Right ventricle myocardium superior (tissue), 1 donor: Measurements from ENCODE around the gene ANAPC16. TPM values are rescaled to one million over a fixed set of nuclear protein-coding genes. Genes with fewer than 3 reads are reported as not detected.
"Not testable (repeated sequence)": the region's sequence is repeated elsewhere in the genome, so short reads cannot be mapped to it uniquely, and the experiment has no call there.

Experiments
- ATAC-seq: fragments of 200-7000 bp; cut with Tn5 transposase; one replicate; pipeline ENCODE4 v1.9.1; 2020; ENCODE audit warnings: mild to moderate bottlenecking; ENCODE audit not compliant: poor library complexity
- DNase-seq: peaks from one replicate; pipeline ENCODE4 v3.0.0-alpha.2; 2020
- intact Hi-C: fragments of 100-400 bp; cut with DNase I; formaldehyde crosslinking; loops from one replicate; pipeline ENCODE4 v1.11.2; 2022
- total RNA-seq: library from RNA; stranded (reverse); fragmentation: NEBNext Ultra II Directional; extraction: Animal tissue kit (Norgen Biotek cat#: 25700); gene quantifications from one replicate; pipeline ENCODE4 v1.2.1, GENCODE V29; 2021
- donor health status: DM: no; HTN: yes; CAD: no; lungs with severe emphysema.

ANAPC16 gene
- total RNA-seq, 1 donor from 2014 or later: 242 TPM

DNA sequence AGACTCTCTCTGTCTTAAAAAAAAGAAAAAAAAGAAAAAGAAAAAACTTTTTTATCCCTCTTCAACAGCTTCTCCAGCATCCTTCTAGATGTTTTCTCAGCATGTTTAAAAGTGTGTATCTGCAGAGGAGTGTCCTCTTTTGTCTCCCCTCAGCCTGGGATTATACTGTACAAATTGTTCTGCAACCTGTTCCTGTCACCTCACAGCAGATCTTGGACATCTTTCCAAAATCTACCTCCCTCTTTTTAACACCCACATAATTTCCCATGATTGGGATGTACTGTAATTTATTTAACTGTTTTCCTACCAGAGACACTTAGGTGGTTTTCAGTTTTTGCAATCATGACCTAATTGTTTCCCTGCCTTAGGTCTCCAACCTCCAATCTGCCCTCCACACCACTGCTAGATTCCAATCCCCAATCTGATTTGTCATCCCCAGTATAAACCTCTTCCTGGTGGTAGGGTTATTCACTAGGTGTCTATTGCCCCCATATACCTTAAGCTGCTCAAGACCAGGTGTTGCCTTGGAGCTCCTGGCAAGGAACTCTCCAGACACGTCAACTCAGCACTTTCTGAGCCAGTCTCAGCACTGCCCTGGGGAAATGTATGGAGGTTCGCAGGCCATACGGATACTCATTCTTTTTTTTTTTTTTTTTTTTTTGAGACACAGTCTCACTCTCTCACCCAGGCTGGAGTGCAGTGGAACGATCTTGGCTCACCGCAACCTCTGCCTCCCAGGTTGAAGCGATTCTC, 40.3 kb downstream of the ANAPC16 start:
- intact Hi-C loops: no loop called here
- DNase-seq (no peak), ATAC-seq (no peak)

DNA sequence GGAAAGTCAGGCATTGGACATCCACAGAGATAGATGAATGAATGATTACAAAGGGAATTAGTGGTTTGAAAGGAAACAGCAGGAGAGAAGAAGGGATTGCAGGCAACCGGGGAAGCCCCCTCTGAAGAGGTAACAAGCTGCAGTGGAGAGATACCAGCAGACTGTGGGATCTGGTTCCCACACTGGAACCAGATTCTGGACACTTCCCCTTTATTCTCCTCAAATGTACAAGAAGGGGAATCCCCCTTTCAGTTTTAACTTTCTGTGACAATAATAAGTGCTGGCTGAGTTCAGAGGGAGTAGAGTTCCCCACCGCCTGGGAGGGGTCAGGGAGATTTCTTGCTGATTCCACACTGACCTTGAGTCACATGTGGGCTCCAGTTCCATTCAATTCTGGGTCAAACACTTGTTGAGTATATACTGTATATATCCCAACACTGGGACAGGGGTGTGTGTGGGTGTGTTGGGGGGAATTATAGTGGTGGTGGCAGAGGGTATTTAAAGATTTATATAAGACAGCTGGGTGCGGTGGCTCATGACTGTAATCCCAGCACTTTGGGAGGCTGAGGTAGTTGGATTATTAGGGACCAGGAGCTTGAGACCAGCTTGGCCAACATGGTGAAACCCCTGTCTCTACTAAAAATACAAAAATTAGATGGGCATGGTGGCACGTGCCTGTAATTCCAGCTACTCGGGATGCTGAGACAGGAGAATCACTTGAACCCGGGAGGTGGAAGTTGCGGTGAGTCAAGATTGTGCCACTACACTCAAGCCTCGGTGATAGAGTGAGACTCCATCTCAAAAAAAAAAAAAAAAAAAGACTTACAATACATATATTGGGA, 41.5 kb downstream of the ANAPC16 start:
- intact Hi-C loops: no loop called here
- no peak for ATAC-seq
- no peak for DNase-seq

GRCh38 chr10:72258617-72259016, 42.8 kb downstream of the ANAPC16 start:
- peak; percentile 8 for DNase-seq
- intact Hi-C loops: no loop called here
- no peak for ATAC-seq

- DNase-seq (no peak), ATAC-seq (no peak)
- intact Hi-C loops: no loop called here
Observed at GRCh38 chr10:72259491-72260238, 43.9 kb downstream of the ANAPC16 start.

DNA sequence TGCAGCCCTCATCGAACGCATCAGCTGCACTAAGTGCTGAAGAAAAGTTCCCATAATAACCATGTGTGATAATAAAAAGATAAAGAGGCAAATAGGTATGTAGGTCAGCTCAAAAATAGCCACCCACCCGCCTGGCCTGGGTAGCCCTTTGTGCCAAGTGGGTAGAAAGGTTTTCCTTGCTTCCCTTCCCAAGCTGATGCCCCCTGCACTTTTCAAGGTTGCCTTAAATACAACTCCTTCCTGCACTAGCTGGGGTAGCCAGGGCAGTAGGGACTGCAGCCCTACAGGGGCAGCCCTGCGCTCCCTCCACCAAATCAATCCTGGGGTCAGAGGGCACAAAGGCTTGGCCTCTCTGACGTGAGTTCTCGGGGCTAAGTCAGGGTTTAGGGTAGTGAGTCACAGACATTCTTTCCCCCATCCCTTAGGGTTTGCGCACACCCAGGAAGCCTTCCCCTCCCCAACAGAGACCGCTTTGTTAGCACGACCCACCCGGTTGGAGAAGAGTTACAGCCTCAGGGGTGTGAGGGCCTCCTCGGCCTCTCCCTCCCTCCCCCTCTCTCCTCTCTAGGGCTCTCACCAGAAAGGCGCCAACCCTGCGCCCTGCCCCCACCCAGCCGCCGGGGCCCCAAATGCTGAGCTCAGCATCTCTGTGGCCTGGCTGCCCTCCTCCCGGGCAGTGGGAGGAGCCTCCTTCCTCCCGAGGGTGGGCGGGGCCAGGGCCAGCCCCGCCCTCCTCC, 44.6 kb downstream of the ANAPC16 start:
- intact Hi-C loops: no loop called here
- DNase-seq: peak; percentile 92
- peak; percentile 89 for ATAC-seq

- intact Hi-C loops: no loop called here
Observed at GRCh38 chr10:72260976-72261783, 45.4 kb downstream of the ANAPC16 start.

DNA sequence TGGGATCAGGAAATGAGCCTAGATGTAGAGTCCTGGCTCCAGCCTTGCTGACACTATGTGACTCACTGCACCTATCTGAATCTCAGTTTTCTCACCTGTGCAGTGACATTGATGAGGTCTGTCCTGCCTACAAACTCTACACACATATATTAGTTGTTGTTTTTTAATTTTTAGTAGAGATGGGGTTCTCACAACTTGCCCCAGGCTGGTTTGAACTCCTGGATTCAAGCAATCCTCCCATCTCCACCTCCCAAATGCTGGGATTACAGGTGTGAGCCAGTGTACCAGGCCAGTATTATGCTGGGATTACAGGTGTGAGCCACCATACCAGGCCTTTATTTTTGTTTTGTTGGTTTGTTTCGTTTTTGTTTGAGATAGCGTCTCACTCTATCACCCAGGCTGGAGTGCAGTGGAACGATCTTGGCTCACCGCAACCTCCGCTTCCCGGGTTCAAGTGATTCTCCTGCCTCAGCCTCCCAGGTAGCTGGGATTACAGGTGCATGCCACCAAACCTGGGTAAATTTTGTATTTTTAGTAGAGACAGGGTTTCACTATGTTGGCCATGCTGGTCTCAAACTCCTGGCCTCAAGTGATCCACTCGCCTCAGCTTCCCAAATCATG, 46.1 kb downstream of the ANAPC16 start:
- intact Hi-C loops: no loop called here
- ATAC-seq (no peak), DNase-seq (no peak)

More at GRCh38 chr10:72260976-72261783, 45.4 kb downstream of the ANAPC16 start:
- DNase-seq (no peak), ATAC-seq (peak; percentile 0)

DNA sequence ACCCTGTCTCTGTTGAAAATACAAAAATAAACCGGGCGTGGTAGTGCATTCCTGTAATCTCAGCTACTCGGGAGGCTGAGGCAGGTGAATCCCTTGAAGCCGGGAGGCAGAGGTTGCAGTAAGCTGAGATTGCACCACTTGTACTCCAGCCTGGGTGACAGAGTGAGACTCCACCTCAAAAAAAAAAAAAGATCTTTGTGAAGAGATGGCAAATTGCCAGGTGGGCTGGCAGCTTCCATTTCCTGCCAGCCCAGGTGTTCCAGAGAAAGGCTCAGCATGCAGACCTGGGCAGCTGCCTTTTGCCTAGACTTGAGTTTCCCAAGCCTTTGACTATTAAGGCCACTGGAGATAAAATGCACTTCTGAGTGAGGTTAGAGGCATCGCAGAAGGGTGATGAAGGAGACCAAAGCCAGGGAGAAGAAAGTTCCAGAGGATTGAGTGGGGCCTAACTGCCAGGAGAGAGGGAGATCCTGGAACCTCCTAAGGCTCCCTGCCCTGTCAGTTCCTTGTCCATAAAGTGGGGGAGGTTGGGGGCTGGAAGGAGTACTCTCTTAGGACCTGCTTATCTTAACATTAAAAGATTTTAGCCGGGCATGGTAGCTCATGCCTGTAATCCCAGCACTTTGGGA, 47.9 kb downstream of the ANAPC16 start:
- ATAC-seq: no peak
- intact Hi-C loops: no loop called here
- no peak for DNase-seq

- intact Hi-C loops: no loop called here
- DNase-seq (no peak), ATAC-seq (no peak)
Observed at GRCh38 chr10:72264536-72264935, 48.7 kb downstream of the ANAPC16 start.

DNA sequence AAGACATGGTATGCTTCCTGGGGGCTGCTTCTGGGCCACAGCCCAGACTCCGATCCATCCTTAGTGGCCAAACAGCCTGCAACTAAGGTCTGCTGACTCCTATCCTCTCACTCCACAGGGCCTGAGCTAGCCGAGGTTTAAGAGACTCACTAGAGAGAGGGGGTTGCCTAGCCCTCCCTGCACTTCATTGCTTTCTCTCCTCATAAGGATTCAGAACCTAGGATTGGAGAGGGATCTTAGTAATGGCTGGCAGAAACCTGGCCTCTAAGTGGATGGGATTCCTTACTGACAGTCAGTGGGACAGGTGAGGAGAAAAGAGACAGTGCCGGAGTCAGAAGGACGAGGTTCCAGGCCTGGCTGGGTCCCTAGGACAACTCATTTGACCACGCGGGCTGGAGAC, 49.7 kb downstream of the ANAPC16 start:
- DNase-seq (no peak), ATAC-seq (no peak)
- intact Hi-C loops: no loop called here

- ATAC-seq (no peak), DNase-seq (no peak)
- intact Hi-C loops: no loop called here
Observed at GRCh38 chr10:72265990-72266865, 50.4 kb downstream of the ANAPC16 start.

DNA sequence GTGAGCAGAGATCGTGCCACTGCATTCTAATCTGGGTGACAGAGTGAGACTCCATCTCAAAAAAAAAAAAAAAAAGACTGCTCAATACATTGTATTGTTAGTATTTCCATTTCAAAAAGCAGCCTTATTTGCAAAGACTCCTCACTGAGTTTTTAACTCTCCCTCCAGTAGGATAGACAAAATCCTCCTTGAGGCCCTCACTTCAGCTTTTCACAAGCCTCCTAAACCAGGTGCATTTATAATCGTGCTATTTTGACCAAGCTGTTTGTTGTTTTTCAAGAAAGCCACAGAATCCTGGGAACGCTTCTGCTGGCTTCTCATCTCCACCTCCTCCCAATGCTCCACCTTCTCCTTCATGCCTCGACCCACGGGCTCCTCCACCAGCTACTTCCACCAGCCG, 51.6 kb downstream of the ANAPC16 start:
- DNase-seq: no peak
- ATAC-seq: no peak
- intact Hi-C loops: no loop called here

- intact Hi-C loops: no loop called here
- no peak for ATAC-seq
Observed at GRCh38 chr10:72267819-72268399, 52.1 kb downstream of the ANAPC16 start.

GRCh38 chr10:72268475-72269200, 52.8 kb downstream of the ANAPC16 start:
- DNase-seq, intact Hi-C loops, ATAC-seq: not testable (repeated sequence)

More at GRCh38 chr10:72267819-72268399, 52.1 kb downstream of the ANAPC16 start:
- no peak for DNase-seq
